ENCODE data around the gene SEC31B. TPM values are rescaled to one million over a fixed set of nuclear protein-coding genes. Genes with fewer than 3 reads are reported as not detected.

The SEC31B gene
- total and polyA plus RNA-seq, 2 of the 8 experiments (the other 6 are each of a cell fraction or from before 2014, with no cell fraction given), result 4.1 to 5.3 TPM

GRCh38 chr10:100560248-100560647 lies 40.6 kb upstream of the SEC31B start:
- H2AK5ac ChIP-seq (ENCODE audit: low read depth, low read length), result no peak overlapping the region
- H3K27ac ChIP-seq (ENCODE audit: low read depth, low read length), result no peak overlapping the region
- no peaks in the 10 kb centered on the region for H4K20me1 ChIP-seq (replicated peaks in 1 of 2; ENCODE audit: control insufficient read depth in 1 of 2, insufficient read depth in 2 of 2, low read length in 2 of 2)
- FAIRE-seq (no peak), DNase-seq (ENCODE audit: low read depth in 1 of 2, low spot score in 2 of 2) (no peak)
- no peak overlapping the region for H2BK20ac ChIP-seq (ENCODE audit: low read length)
- no peak overlapping the region for H2BK15ac ChIP-seq (ENCODE audit: low read length)
- WGBS, 2 experiments (ENCODE audit: extremely low coverage in 1 of 2, insufficient coverage in 1 of 2, insufficient read length in 1 of 2, insufficient replicate concordance in 2 of 2, low coverage in 1 of 2, low lambda C conversion rate in 2 of 2, missing lambda C conversion rate in 1 of 2), result 88% methylated on average over 1 of the region's 1 CpG; no CpG with 5 or more reads in 1 of the 2 experiments
- H3K23ac ChIP-seq (ENCODE audit: insufficient read length), result no peak overlapping the region
- no peak overlapping the region for H3K14ac ChIP-seq (ENCODE audit: insufficient read length)
- peaks cover 0 to 3% of the 10 kb centered on the region in 2 experiments; a peak in 1 of 4 replicates for H3K9me3 ChIP-seq (ENCODE audit: insufficient read depth in 2 of 2, low read depth in 1 of 2, low read length in 1 of 2)
- no peak overlapping the region for H3K9ac ChIP-seq (replicated peaks in 1 of 4; ENCODE audit: extremely low read depth in 1 of 4, low read depth in 3 of 4, low read length in 3 of 4)
- H3K23me2 ChIP-seq (ENCODE audit: low read depth, low read length), result no peaks in the 10 kb centered on the region
- H3K36me3 ChIP-seq (ENCODE audit: control insufficient read depth in 2 of 4, insufficient read depth in 4 of 4, low read length in 3 of 4), result peaks cover 0 to 12% (median 3%) of the 10 kb centered on the region in 4 experiments; a peak in 3 of 8 replicates
- H3K4me2 ChIP-seq (ENCODE audit: insufficient read depth in 1 of 2, low read depth in 2 of 2, low read length in 2 of 2), result no peak overlapping the region
- no peak overlapping the region for H4K91ac ChIP-seq (replicated peaks; ENCODE audit: insufficient read length, low read length)
- no peak overlapping the region for H4K8ac ChIP-seq (ENCODE audit: extremely low read depth, insufficient read depth, low read length)
- H3K27me3 ChIP-seq (replicated peaks in 1 of 4; ENCODE audit: control insufficient read depth in 3 of 4, extremely low read depth in 1 of 4, insufficient read depth in 3 of 4, low read length in 3 of 4), result peaks cover 0 to 13% (median 5%) of the 10 kb centered on the region in 4 experiments; a peak in 4 of 7 replicates
- CTCF ChIA-PET (ENCODE audit: partially characterized antibody), result interaction anchor here (0.6 to 6.1 kb wide), 14 partner anchors 9 to 610 kb away, joined by 3 to 81 read pairs (median 14); no protein-coding TSS in a partner anchor
- H2BK12ac ChIP-seq (ENCODE audit: low read depth, low read length), result no peak overlapping the region
- peaks cover 0 to 4% (median 0%) of the 10 kb centered on the region in 4 experiments; a peak in 2 of 7 replicates for H3K4me1 ChIP-seq (replicated peaks in 1 of 4; ENCODE audit: control insufficient read depth in 3 of 4, insufficient read depth in 4 of 4, low read length in 3 of 4)
- H3K56ac ChIP-seq (replicated peaks; ENCODE audit: insufficient read length, low read depth, low read length), result no peak overlapping the region
- H3K4me3 ChIP-seq (ENCODE audit: extremely low read depth in 1 of 4, insufficient read depth in 2 of 4, low read depth in 3 of 4, low read length in 4 of 4), result no peak overlapping the region
- H3K4ac ChIP-seq (replicated peaks; ENCODE audit: insufficient read length, low read depth, low read length), result no peak overlapping the region
- POLR2A ChIA-PET (ENCODE audit: partially characterized antibody), result interaction anchor here (0.7 to 5.2 kb wide), 10 partner anchors 10 to 319 kb away, joined by 3 to 41 read pairs (median 8); partner anchors contain the start of gene HIF1AN
- no peak overlapping the region for H2AFZ ChIP-seq (ENCODE audit: low read length)
- no peak overlapping the region for H2BK120ac ChIP-seq (replicated peaks; ENCODE audit: low read depth, low read length)
- no peak overlapping the region for H2BK5ac ChIP-seq (ENCODE audit: low read depth, low read length)
- no peaks in the 10 kb centered on the region for H3K79me2 ChIP-seq (ENCODE audit: control insufficient read depth in 1 of 2, insufficient read depth in 2 of 2, low read length in 2 of 2)
- no peak overlapping the region for H4K5ac ChIP-seq (ENCODE audit: insufficient read length, low read depth, low read length)
- no peak overlapping the region for H3K18ac ChIP-seq (ENCODE audit: extremely low read depth, low read length)
- no peaks in the 10 kb centered on the region for H3K79me1 ChIP-seq (ENCODE audit: low read depth, low read length)
- no peak for TF ChIP-seq EP300 (IDR thresholded peaks at IDR 0.05; ENCODE audit: borderline replicate concordance in 1 of 2, low read depth in 2 of 2, low read length in 2 of 2)
- TF ChIP-seq POU5F1 (IDR thresholded peaks at IDR 0.05; ENCODE audit: low read depth, low read length), result no peak
- no peak for TF ChIP-seq RAD21 (IDR thresholded peaks at IDR 0.05 in 1 of 2, conservative IDR thresholded peaks at IDR 0.05 in 1 of 2; ENCODE audit: low read depth in 2 of 2, low read length in 2 of 2)
- TF ChIP-seq SIRT6 (IDR thresholded peaks at IDR 0.05; ENCODE audit: low read length), result no peak
- TF ChIP-seq POLR2A (IDR thresholded peaks at IDR 0.05; ENCODE audit: control extremely low read depth in 1 of 2, low read depth in 2 of 2, low read length in 2 of 2), result no peak
- no peak for TF ChIP-seq RFX5 (IDR thresholded peaks at IDR 0.05; ENCODE audit: borderline replicate concordance, low read depth, low read length)
- no peak for TF ChIP-seq SAP30 (IDR thresholded peaks at IDR 0.05; ENCODE audit: insufficient read depth, insufficient replicate concordance, low read length)
- no peak for TF ChIP-seq ATF3 (IDR thresholded peaks at IDR 0.05; ENCODE audit: insufficient read depth, low read depth, low read length)
- TF ChIP-seq USF2 (IDR thresholded peaks at IDR 0.05; ENCODE audit: low read length), result no peak
- TF ChIP-seq TAF7 (optimal IDR thresholded peaks at IDR 0.05; ENCODE audit: borderline replicate concordance, low read depth, low read length), result no peak

All from H1 (cell line).